Measurements from ENCODE around the gene SAV1.
"Not testable (repeated sequence)": the region's sequence is repeated elsewhere in the genome, so short reads cannot be mapped to it uniquely, and the experiment has no call there.

The SAV1 gene

DNA sequence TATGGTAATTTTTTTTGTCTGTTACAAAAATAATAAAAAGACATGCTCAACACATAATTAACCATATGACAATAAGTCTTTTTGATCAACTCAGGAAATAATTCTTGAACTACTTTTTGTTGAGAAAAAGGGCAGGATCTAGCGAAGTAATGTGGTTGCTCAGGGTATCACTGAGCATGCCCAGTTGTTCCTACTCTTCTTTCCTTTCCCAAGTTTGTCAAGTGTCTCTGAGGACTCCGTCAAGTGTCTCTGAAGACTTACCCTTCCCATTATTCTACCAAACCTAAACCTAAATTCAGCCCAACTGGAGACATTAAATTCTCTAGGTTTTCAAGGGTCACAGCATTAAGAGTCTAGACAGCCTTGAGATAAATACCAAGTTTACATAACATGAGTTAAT is 3.5 kb downstream of the SAV1 start:
- DNase-seq: not testable (repeated sequence)

GRCh38 chr14:50659327-50659974 is 8.7 kb downstream of the SAV1 start:
- no peak for DNase-seq

DNA sequence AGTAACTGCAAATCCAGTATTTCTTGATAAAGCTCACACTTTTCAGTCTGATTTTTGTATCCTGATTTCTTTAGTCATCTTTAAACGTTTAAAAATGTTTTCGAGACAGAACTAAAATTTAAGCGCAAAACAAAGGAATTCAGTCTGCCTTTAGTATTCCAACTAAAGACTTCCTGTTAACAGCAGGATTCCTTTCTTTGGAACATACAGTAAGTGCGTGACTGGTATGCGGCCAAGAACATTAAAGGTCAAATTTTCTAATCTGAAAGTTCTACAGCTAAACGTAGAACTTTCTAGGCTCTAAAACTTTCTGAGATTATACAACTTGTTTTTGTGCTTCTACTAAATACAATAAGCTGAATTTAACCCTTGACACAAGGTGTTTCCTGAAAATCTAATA is 9.9 kb downstream of the SAV1 start:
- no peak for DNase-seq

DNA sequence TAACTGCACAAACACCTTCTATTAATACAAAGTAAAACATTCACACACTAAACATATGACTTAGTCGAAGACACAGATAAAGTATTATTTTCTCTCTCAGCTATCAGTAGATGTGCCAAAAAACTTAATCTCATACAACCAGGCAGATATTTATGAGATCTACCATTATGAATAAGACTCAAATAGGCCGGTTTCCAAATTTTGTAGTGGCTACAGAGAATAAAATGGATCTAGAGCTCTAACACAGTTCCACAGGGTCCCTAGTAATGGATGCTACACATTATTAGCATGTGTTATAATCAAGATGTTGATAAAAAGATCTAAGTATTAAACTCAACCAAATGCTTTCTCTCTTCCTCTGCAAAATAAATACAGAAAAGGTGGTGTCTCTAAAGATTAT is 10.4 kb downstream of the SAV1 start:
- no peak for DNase-seq

- no peak for DNase-seq
Observed at GRCh38 chr14:50656776-50657175, 11.3 kb downstream of the SAV1 start.

GRCh38 chr14:50649691-50650090 is 18.4 kb downstream of the SAV1 start:
- no peak for DNase-seq

DNA sequence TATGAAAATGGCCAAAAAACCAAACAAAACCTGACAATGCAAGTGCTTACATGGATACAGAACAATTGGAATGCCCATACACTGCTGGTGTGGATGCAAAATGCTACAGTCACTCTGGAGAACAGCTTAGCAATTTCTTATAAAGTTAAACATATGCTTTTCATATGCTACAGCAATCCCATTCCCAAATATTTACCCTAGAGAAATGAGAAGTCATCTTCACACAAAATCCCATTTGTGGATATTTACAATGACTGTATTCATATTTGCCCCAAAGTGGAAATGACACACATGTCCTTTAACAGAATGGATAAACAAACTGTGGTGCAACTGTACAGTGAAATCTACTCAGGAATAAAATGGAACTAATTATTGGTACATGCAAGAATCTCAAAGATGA is 20.4 kb downstream of the SAV1 start:
- no peak for DNase-seq

DNA sequence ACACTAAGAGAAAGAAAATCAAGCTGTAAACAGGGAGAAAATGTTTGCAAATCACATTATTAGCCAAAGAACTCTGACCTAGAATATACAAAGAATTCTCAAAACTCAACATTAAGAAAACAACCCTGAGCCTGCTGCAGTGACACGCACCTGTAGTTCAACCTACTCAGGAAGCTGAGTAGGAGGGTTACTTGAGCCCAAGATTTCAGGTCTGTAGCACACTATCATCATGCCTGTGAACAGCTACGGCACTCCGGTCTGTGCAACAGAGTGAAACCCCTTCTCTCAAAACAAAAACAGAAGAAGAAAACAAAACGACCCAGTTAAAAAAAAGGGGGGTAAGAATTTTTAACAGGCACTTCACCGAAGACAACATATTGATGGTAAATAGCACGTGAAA is 20.8 kb downstream of the SAV1 start:
- no peak for DNase-seq

GRCh38 chr14:50635141-50635540 is 33.0 kb downstream of the SAV1 start:
- no peak for DNase-seq

- no peak for DNase-seq
Observed at GRCh38 chr14:50633954-50634353, 34.2 kb downstream of the SAV1 start.

- no peak for DNase-seq
Observed at GRCh38 chr14:50631408-50631821, 36.7 kb downstream of the SAV1 start.

GRCh38 chr14:50624947-50625346 is 43.2 kb downstream of the SAV1 start:
- not testable (repeated sequence) for DNase-seq

DNA sequence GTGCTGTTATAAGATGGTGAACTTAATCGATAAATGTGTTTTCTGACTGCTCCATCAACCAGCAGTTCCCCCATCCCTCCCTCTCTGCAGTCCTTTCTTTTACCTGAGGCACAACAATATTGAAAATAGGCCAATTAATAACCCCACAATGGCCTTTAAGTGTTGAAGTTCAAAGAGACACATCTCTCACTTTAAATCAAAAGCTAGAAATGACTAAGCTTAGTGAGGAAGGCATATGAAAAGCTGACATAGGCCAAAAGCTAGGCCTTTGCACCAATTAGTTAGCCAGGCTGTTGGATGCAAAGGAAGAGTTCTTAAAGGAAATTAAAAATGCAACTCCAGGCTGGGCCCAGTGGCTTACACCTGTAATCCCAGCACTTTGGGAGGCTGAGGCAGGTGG is 43.7 kb downstream of the SAV1 start:
- no peak for DNase-seq

DNA sequence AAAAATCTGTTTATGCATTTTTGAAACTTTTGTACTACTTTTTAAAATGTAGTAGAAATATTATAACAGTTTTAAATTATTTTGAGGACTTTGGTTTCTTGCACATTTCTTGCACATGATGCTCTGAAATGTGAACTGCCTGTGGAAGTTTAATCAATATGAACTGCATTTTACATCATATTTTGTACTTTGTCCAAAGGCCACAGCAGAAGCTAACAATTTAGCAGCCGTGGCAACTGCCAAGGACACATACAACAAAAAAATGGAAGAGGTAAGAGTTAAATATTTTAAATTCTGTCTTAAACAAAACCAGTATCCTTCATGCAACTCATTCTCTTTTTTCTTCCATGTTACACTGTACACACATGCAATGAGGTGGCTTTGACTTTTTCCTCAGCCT is 45.1 kb downstream of the SAV1 start:
- DNase-seq: no peak

DNA sequence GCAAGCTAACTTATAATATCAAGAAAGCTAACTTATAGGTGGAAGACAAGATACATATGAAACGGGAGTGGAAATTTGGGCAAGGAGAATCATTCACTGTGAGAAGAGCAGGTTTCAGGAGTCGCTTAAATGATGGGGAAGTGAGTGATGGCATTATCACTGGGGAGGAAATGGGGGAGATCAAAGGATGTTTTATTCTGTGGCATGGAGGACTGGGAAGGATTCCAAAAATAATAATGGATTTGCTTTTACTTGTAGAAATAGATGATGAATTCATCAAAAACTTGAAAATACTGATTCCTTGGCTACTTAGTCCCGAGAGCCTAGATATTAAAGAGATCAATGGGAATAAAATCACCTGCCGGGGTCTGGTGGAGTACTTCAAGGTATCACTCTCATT is 47.8 kb downstream of the SAV1 start:
- no peak for DNase-seq

- DNase-seq: no peak
Observed at GRCh38 chr14:50619569-50620141, 48.5 kb downstream of the SAV1 start.

DNA sequence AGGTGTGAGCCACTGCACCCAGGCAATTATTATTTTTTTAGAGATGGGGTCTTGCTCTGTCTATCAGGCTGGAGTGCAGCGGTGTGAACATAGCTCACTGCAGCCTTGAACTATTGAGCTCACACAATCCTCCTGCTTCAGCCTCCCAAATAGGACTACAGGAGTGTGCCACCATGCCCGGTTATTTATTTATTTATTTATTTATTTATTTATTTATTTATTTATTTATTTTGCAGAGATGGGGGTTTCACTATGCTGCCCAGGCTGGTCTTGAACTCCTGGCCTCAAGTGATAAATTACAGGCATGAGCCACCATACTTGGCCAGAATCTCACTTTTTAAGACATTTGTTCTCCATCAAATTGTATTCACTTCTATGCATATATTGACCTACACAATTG is 51.8 kb downstream of the SAV1 start:
- no peak for DNase-seq

- no peak for DNase-seq
Observed at GRCh38 chr14:50615552-50615951, 52.6 kb downstream of the SAV1 start.

GRCh38 chr14:50615056-50615455 is 53.0 kb downstream of the SAV1 start:
- DNase-seq: no peak

DNA sequence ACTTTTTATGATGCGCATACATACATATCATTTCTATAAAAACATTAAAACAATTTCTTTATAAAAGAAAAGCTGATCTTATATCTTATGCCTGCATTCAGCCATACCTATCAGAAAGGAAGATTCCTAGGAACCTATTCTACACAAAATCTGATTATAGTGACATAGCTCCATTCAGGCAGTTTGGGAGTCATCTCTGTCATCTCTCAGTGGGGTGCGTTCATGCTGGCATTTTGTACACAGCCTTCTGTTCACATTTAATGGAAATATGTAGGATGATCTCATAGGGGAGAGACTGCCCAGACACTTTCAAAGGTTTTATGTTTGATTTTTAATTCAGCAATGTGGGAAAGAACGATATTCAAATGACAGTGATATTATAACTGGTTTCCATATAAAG is 55.3 kb downstream of the SAV1 start:
- DNase-seq: no peak

- DNase-seq: no peak
Observed at GRCh38 chr14:50610465-50610864, 57.6 kb downstream of the SAV1 start.

DNA sequence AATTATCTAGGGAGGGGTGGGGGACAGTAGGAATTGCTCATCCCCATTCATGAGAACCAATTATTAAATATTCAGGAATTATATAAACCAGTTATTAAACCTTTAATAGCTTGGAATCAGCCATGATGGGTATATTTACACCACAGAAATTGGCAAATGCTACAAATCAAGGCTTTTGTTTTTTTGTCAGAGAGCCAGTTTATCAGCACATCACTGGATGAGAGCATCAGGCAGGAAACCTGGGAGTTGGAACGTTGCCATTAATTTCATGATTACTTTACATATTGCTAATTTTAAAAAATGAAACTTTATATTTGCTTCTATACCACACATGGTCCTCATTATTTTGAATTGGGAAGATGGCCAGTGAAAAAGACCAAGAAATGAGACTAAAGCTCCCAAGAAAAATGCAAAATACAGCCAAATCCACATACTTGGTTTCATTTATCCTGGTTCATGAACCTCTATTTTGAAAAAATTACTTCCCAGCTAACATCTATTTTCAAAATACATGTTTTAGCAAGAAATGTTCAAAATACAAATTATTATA is 59.7 kb downstream of the SAV1 start:
- DNase-seq: no peak

- no peak for DNase-seq
Observed at GRCh38 chr14:50607761-50608160, 60.3 kb downstream of the SAV1 start.

- DNase-seq: no peak
Observed at GRCh38 chr14:50607181-50607580, 60.9 kb downstream of the SAV1 start.

GRCh38 chr14:50606468-50606867 is 61.6 kb downstream of the SAV1 start:
- DNase-seq: no peak
